Measurements from ENCODE around the gene KCNMB1. TPM values are rescaled to one million over a fixed set of nuclear protein-coding genes. Genes with fewer than 3 reads are reported as not detected.
"Not testable (repeated sequence)": the region's sequence is repeated elsewhere in the genome, so short reads cannot be mapped to it uniquely, and the experiment has no call there.

The KCNMB1 gene
- total RNA-seq, 3 donors from 2014 or later (not counting 1 experiment from before 2014, with no cell fraction given), result 0.23 to 0.48 (median 0.35) TPM

DNA sequence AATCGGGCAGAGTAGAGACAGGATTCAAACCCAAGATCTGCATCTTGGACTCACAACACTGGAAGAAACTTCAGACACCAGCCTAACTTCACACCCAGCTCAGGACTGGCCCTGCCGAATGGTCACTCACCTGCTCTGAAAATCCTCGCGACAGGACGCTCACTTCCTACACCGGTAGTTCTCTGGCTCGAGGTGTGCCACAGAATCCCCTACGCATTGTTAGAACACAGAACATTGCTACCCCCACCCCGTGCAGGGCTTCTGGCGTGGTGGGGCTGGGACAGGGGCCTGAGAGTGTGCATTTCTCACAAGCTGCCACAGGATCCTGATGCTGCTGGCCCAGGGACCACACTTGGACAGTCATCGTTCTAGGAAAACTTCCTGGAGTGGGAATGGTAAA, 12.1 kb downstream of the KCNMB1 start:
- WGBS (ENCODE audit: insufficient coverage), result 90% methylated on average over 10 of the region's 11 CpGs

DNA sequence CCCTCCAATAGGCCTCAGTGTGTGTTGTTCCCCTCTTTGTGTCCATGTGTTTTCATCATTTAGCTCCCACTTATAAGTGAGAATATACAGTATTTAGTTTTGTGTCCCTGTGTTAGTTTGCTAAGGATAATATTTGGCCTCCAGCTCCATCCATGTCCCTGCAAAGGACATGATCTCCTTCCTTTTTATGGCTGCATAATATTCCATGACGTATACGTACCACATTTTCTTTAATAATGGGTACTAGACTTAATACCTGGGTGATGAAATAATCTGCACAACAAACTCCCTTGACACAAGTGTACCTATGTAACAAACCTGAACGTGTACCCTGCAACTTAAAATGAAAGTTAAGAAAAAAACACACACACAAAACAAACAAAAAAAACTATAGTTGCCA, 12.6 kb downstream of the KCNMB1 start:
- ATAC-seq, H3K27ac Mint-ChIP-seq: not testable (repeated sequence)

More for the DNA sequence above, 12.1 kb downstream of the KCNMB1 start:
- H3K27me3 ChIP-seq (ENCODE audit: control insufficient read depth, insufficient read depth, low read length), result no peaks in the 10 kb centered on the region
- H3K36me3 ChIP-seq (ENCODE audit: control insufficient read depth, insufficient read depth, low read length), result no peaks in the 10 kb centered on the region
- H3K4me3 ChIP-seq (ENCODE audit: low read length), result no peak overlapping the region
- H3K27ac Mint-ChIP-seq, result no peak overlapping the region
- no peak overlapping the region for H3K27ac ChIP-seq (ENCODE audit: low read length)
- H3K9me3 Mint-ChIP-seq, result no peaks in the 10 kb centered on the region
- DNase-seq, result no peak
- H3K4me1 Mint-ChIP-seq, result no peaks in the 10 kb centered on the region
- TF ChIP-seq, protein P1, sequence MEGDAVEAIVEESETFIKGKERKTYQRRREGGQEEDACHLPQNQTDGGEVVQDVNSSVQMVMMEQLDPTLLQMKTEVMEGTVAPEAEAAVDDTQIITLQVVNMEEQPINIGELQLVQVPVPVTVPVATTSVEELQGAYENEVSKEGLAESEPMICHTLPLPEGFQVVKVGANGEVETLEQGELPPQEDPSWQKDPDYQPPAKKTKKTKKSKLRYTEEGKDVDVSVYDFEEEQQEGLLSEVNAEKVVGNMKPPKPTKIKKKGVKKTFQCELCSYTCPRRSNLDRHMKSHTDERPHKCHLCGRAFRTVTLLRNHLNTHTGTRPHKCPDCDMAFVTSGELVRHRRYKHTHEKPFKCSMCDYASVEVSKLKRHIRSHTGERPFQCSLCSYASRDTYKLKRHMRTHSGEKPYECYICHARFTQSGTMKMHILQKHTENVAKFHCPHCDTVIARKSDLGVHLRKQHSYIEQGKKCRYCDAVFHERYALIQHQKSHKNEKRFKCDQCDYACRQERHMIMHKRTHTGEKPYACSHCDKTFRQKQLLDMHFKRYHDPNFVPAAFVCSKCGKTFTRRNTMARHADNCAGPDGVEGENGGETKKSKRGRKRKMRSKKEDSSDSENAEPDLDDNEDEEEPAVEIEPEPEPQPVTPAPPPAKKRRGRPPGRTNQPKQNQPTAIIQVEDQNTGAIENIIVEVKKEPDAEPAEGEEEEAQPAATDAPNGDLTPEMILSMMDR (IDR thresholded peaks at IDR 0.05), result no peak
- ATAC-seq, result no peak
- intact Hi-C loops (cut with micrococcal nuclease), result no loop called here
- H3K36me3 Mint-ChIP-seq, result no peaks in the 10 kb centered on the region
- no peaks in the 10 kb centered on the region for H3K9me3 ChIP-seq (ENCODE audit: control insufficient read depth, insufficient read depth, low read length)
- no peak overlapping the region for H3K4me3 Mint-ChIP-seq
- no peaks in the 10 kb centered on the region for H3K4me1 ChIP-seq (ENCODE audit: control insufficient read depth, insufficient read depth, low read length)
- peaks cover 11 to 12% of the 10 kb centered on the region in 2 donors for H3K27me3 Mint-ChIP-seq (ENCODE audit: low read depth in 2 of 2)

DNA sequence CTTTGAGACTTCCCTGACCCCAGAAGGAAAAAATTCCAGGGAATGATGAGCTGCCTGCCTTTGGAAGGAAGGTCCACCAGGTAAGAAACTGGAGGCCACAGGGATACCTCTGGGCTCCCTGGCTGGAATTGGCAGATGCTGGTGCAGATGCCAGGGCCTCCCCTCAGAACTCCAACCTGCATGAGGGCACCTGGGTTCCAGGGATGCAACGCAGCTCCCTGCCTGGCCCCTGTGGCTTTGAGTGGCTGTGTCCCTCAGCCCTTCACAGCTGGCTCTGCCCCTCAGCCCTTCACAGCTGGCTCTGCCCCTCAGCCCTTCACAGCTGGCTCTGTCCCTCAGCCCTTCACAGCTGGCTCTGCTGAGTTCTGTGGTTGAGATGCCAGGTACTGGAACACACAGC, 13.9 kb downstream of the KCNMB1 start:
- Mint-ChIP-seq H3K9me3 (no peaks in the 10 kb centered on the region), H3K27ac (no peak overlapping the region), H3K27me3 (ENCODE audit: low read depth in 2 of 2) (peaks cover 12 to 17% of the 10 kb centered on the region in 2 donors), H3K4me1 (no peaks in the 10 kb centered on the region), H3K36me3 (no peaks in the 10 kb centered on the region), H3K4me3 (no peak overlapping the region)
- H3K27ac ChIP-seq (ENCODE audit: low read length), result no peak overlapping the region
- H3K36me3 ChIP-seq (ENCODE audit: control insufficient read depth, insufficient read depth, low read length), result no peaks in the 10 kb centered on the region
- DNase-seq (no peak), ATAC-seq (no peak)
- no peaks in the 10 kb centered on the region for H3K9me3 ChIP-seq (ENCODE audit: control insufficient read depth, insufficient read depth, low read length)
- intact Hi-C loops (cut with micrococcal nuclease), result no loop called here
- 82% methylated on average over 1 of the region's 1 CpG for WGBS (ENCODE audit: insufficient coverage)
- TF ChIP-seq, protein P1 (IDR thresholded peaks at IDR 0.05), result no peak
- no peaks in the 10 kb centered on the region for H3K4me1 ChIP-seq (ENCODE audit: control insufficient read depth, insufficient read depth, low read length)
- no peak overlapping the region for H3K4me3 ChIP-seq (ENCODE audit: low read length)
- no peaks in the 10 kb centered on the region for H3K27me3 ChIP-seq (ENCODE audit: control insufficient read depth, insufficient read depth, low read length)

More for the DNA sequence above, 12.6 kb downstream of the KCNMB1 start:
- peaks cover 12 to 16% of the 10 kb centered on the region in 2 donors for H3K27me3 Mint-ChIP-seq (ENCODE audit: low read depth in 2 of 2)
- H3K27ac ChIP-seq (ENCODE audit: low read length); H3K4me3 Mint-ChIP-seq; H3K4me1 ChIP-seq (ENCODE audit: control insufficient read depth, insufficient read depth, low read length); H3K9me3 ChIP-seq (ENCODE audit: control insufficient read depth, insufficient read depth, low read length); H3K36me3 ChIP-seq (ENCODE audit: control insufficient read depth, insufficient read depth, low read length); H3K4me3 ChIP-seq (ENCODE audit: low read length); DNase-seq; intact Hi-C loops (cut with micrococcal nuclease); H3K9me3 Mint-ChIP-seq; H3K27me3 ChIP-seq (ENCODE audit: control insufficient read depth, insufficient read depth, low read length); H3K4me1 Mint-ChIP-seq; H3K36me3 Mint-ChIP-seq: not testable (repeated sequence)
- WGBS (ENCODE audit: insufficient coverage), result 95% methylated on average over 3 of the region's 3 CpGs

DNA sequence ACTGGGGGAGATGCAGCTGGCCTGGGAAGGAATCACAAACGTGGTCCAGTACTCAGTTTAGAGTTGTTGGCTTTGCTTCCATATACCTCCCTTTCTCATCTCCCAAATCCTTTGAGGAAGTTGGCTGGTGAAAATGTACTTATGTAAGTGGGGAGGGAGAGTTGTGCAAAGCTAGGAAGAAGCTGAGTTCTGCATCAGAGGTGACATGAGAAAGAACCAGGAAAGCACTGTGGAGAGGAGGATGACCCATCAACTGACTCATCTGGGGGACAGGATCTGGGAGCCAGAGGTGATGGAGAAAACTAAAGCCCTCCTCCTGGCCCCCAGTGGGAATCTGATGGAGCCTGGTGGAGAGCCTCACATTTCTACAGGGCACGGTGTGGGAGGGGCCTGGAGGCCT, 16.2 kb downstream of the KCNMB1 start:
- Mint-ChIP-seq H3K4me3 (no peak overlapping the region), H3K4me1 (no peaks in the 10 kb centered on the region), H3K27me3 (ENCODE audit: low read depth in 2 of 2) (peaks cover 8 to 17% of the 10 kb centered on the region in 2 donors), H3K36me3 (no peaks in the 10 kb centered on the region), H3K27ac (no peak overlapping the region), H3K9me3 (no peaks in the 10 kb centered on the region)
- TF ChIP-seq, protein P1 (IDR thresholded peaks at IDR 0.05), result no peak
- H3K4me3 ChIP-seq (ENCODE audit: low read length), result no peak overlapping the region
- H3K36me3 ChIP-seq (ENCODE audit: control insufficient read depth, insufficient read depth, low read length), result no peaks in the 10 kb centered on the region
- H3K27me3 ChIP-seq (ENCODE audit: control insufficient read depth, insufficient read depth, low read length), result no peaks in the 10 kb centered on the region
- ATAC-seq (no peak), DNase-seq (no peak)
- no peaks in the 10 kb centered on the region for H3K4me1 ChIP-seq (ENCODE audit: control insufficient read depth, insufficient read depth, low read length)
- intact Hi-C loops (cut with micrococcal nuclease), result no loop called here
- WGBS (ENCODE audit: insufficient coverage), result 90% methylated on average over 1 of the region's 2 CpGs
- no peak overlapping the region for H3K27ac ChIP-seq (ENCODE audit: low read length)
- H3K9me3 ChIP-seq (ENCODE audit: control insufficient read depth, insufficient read depth, low read length), result no peaks in the 10 kb centered on the region
